HepG2 (cell line): ENCODE data around the gene LRSAM1. TPM values are rescaled to one million over a fixed set of nuclear protein-coding genes. Genes with fewer than 3 reads are reported as not detected.

Experiments
- BRF2 ChIP-seq: sonication (generic); formaldehyde crosslinking; IDR thresholded peaks from 2 replicates; pipeline ENCODE4 v1.8.1; 2022; ENCODE audit warnings: mild to moderate bottlenecking, missing genetic modification reagents
- KLF11 ChIP-seq: IDR thresholded peaks from 2 replicates; pipeline ENCODE4 v1.6.1; 2016; ENCODE audit warnings: missing compliant biosample characterization
- MZF1 ChIP-seq: sonication (generic); formaldehyde crosslinking; IDR thresholded peaks from 2 replicates; pipeline ENCODE4 v1.8.1; 2023; ENCODE audit warnings: mild to moderate bottlenecking, missing genetic modification reagents, borderline replicate concordance
- RELA ChIP-seq: sonication (generic); formaldehyde crosslinking; IDR thresholded peaks from 2 replicates; pipeline ENCODE4 v1.4.0; 2020; ENCODE audit warnings: missing genetic modification reagents
- RFXAP ChIP-seq: sonication (generic); formaldehyde crosslinking; IDR thresholded peaks from 2 replicates; pipeline ENCODE4 v1.4.0; 2020; ENCODE audit warnings: missing genetic modification reagents, borderline replicate concordance
- SP4 ChIP-seq: sonication (generic); formaldehyde crosslinking; IDR thresholded peaks from 2 replicates; pipeline ENCODE4 v1.8.1; 2023; ENCODE audit warnings: mild to moderate bottlenecking, missing genetic modification reagents
- ZC3H13 ChIP-seq: sonication (generic); formaldehyde crosslinking; IDR thresholded peaks from 2 replicates; pipeline ENCODE4 v1.8.1; 2023; ENCODE audit warnings: mild to moderate bottlenecking, missing genetic modification reagents, moderate library complexity
- ZFP36L1 ChIP-seq: sonication (generic); formaldehyde crosslinking; IDR thresholded peaks from 2 replicates; pipeline ENCODE4 v1.8.0; 2022; ENCODE audit warnings: mild to moderate bottlenecking, missing genetic modification reagents, moderate library complexity
- ZGPAT ChIP-seq: IDR thresholded peaks from 2 replicates; pipeline ENCODE4 v1.6.1; 2016; ENCODE audit warnings: mild to moderate bottlenecking
- ZNF160 ChIP-seq: sonication (generic); formaldehyde crosslinking; IDR thresholded peaks from 2 replicates; pipeline ENCODE4 v1.8.0; 2022; ENCODE audit warnings: mild to moderate bottlenecking, inconsistent platforms, missing genetic modification reagents
- ZNF225 ChIP-seq: sonication (generic); formaldehyde crosslinking; IDR thresholded peaks from 2 replicates; pipeline ENCODE4 v1.4.0; 2020; ENCODE audit warnings: mild to moderate bottlenecking, missing genetic modification reagents
- ZNF646 ChIP-seq: sonication (generic); formaldehyde crosslinking; IDR thresholded peaks from 2 replicates; pipeline ENCODE4 v1.9.0; 2021; ENCODE audit warnings: mild to moderate bottlenecking, missing genetic modification reagents
- ZNF670 ChIP-seq: sonication (generic); formaldehyde crosslinking; IDR thresholded peaks from 2 replicates; pipeline ENCODE4 v1.8.0; 2022; ENCODE audit warnings: mild to moderate bottlenecking, missing genetic modification reagents, borderline replicate concordance
- ZNF780A ChIP-seq: sonication (generic); formaldehyde crosslinking; IDR thresholded peaks from 2 replicates; pipeline ENCODE4 v1.8.0; 2022; ENCODE audit warnings: mild to moderate bottlenecking, missing genetic modification reagents, moderate library complexity
- polyA plus RNA-seq, 8 experiments: library from polyadenylated mRNA; depleted of rRNA in 3 of 8; stranded (reverse) in 7 of 8; unstranded in 1 of 8; fragments of >200 nt; fragmentation: Illumina TruSeq in 4 of 8; extraction: Trizol in 4 of 8; gene quantifications; 2 replicates each; pipeline versions ENCODE4 v1.2.1 to v1.2.3, GENCODE V29; 2011 to 2016; ENCODE audit warnings: low read depth in 4 of 8, missing spikeins in 1 of 8, mixed read lengths in 1 of 8; ENCODE audit not compliant: insufficient read depth in 1 of 8
- total RNA-seq, 5 experiments: library from RNA; depleted of rRNA; stranded (reverse); fragments of >200 nt; fragmentation: Illumina TruSeq; extraction: Trizol; gene quantifications; 2 replicates each; pipeline ENCODE4 v1.2.3, GENCODE V29; 2016; ENCODE audit warnings: low read depth in 1 of 5

Gene LRSAM1
- total and polyA plus RNA-seq, 2 of the 13 experiments (the other 11 are each of a cell fraction or from before 2014, with no cell fraction given) = 8.7 to 10.2 TPM

- TF ChIP-seq BRF2 (CRISPR knock-in tag) = no peak
- peak; percentile 89 for TF ChIP-seq RFXAP
- peak; percentile 79 for TF ChIP-seq ZC3H13 (CRISPR knock-in tag)
- TF ChIP-seq ZNF646 (CRISPR knock-in tag) = no peak
- TF ChIP-seq ZNF670 (CRISPR knock-in tag) = peak; percentile 81; the same call in 1 of the 2 replicates
- peak; percentile 91 for TF ChIP-seq ZNF160 (CRISPR knock-in tag)
- peak; percentile 76; the same call in 1 of the 2 replicates for TF ChIP-seq ZGPAT (CRISPR knock-in tag)
- TF ChIP-seq ZFP36L1 (CRISPR knock-in tag) = peak; percentile 77
- TF ChIP-seq KLF11 (CRISPR knock-in tag) = peak; percentile 97
- TF ChIP-seq RELA (CRISPR knock-in tag) = 0 out of 2 replicates have a peak, but pooled peaks have one; percentile 58
- peak; percentile 90 for TF ChIP-seq SP4 (CRISPR knock-in tag)
- TF ChIP-seq MZF1 = no peak
- TF ChIP-seq ZNF225 (CRISPR knock-in tag) = peak; percentile 65; the same call in 1 of the 2 replicates
- TF ChIP-seq ZNF780A = no peak
These were observed at the start of gene LRSAM1, which contains the start of gene RPL12 (continued) for GRCh38 chr9:127450830-127451607.
